Glomerular visceral epithelial cell (primary cell): ENCODE results near the gene RNF135.
"Not testable (repeated sequence)": the region's sequence is repeated elsewhere in the genome, so short reads cannot be mapped to it uniquely, and the experiment has no call there.

ENCODE experiments used
- DNase-seq: peaks from one replicate; pipeline ENCODE4 v3.0.0-alpha.2; 2016; ENCODE audit errors: extremely low spot score

Gene RNF135

GRCh38 chr17:31003225-31003866, 32.5 kb downstream of the RNF135 start:
- DNase-seq: no peak

GRCh38 chr17:31004160-31004559, 33.3 kb downstream of the RNF135 start:
- DNase-seq: no peak

- DNase-seq: no peak
Observed at GRCh38 chr17:31007695-31008373, 37.0 kb downstream of the RNF135 start.

GRCh38 chr17:31008374-31009041, 37.7 kb downstream of the RNF135 start:
- DNase-seq: peak; percentile 69

GRCh38 chr17:31009042-31009702, 38.3 kb downstream of the RNF135 start:
- peak; percentile 21 for DNase-seq

GRCh38 chr17:31010014-31010413, 39.2 kb downstream of the RNF135 start:
- DNase-seq: peak; percentile 15

- DNase-seq: no peak
Observed at GRCh38 chr17:31013844-31014243, 43.0 kb downstream of the RNF135 start.

- DNase-seq: no peak
Observed at GRCh38 chr17:31015639-31016038, 44.8 kb downstream of the RNF135 start.

GRCh38 chr17:31019004-31019403, 48.2 kb downstream of the RNF135 start:
- DNase-seq: no peak

- DNase-seq: not testable (repeated sequence)
Observed at GRCh38 chr17:31023171-31023570, 52.3 kb downstream of the RNF135 start.

- DNase-seq: no peak
Observed at GRCh38 chr17:31031841-31032240, 61.0 kb downstream of the RNF135 start.

GRCh38 chr17:31035611-31036010, 64.8 kb downstream of the RNF135 start:
- DNase-seq: not testable (repeated sequence)

- not testable (repeated sequence) for DNase-seq
Observed at GRCh38 chr17:31040837-31041236, 70.0 kb downstream of the RNF135 start.

GRCh38 chr17:31042378-31042777, 71.5 kb downstream of the RNF135 start:
- not testable (repeated sequence) for DNase-seq

- DNase-seq: not testable (repeated sequence)
Observed at GRCh38 chr17:31046856-31047425, 76.1 kb downstream of the RNF135 start.

GRCh38 chr17:31048142-31048541, 77.3 kb downstream of the RNF135 start:
- DNase-seq: no peak

- no peak for DNase-seq
Observed at GRCh38 chr17:31048780-31049179, 77.9 kb downstream of the RNF135 start.
